Measurements from ENCODE around the gene STK25. TPM values are rescaled to one million over a fixed set of nuclear protein-coding genes. Genes with fewer than 3 reads are reported as not detected.

Gene STK25
- polyA plus RNA-seq, 2 of the 4 experiments (the other 2 are of a cell fraction): 101 to 138 TPM

- Histone ChIP-seq H3K4me1 (peaks cover 17% of the 10 kb centered on the region), H3K4me2 (peak overlapping the region; percentile 26; the same call in 2 of the 3 replicates), H3K27ac (no peak overlapping the region), H3K9me3 (no peaks in the 10 kb centered on the region), H3K4me3 (no peak overlapping the region)
- ATAC-seq (no peak), DNase-seq (ENCODE audit: low read depth in 1 of 2, low spot score in 1 of 2) (no peak), FAIRE-seq (no peak)
- TF ChIP-seq EHMT2 (IDR thresholded peaks at IDR 0.05; ENCODE audit: low read depth) (no peak), HOXB5 (CRISPR knock-in tag; IDR thresholded peaks at IDR 0.05) (no peak), HES2 (IDR thresholded peaks at IDR 0.05) (no peak), SREBF2 (IDR thresholded peaks at IDR 0.05) (no peak), MAFK (IDR thresholded peaks at IDR 0.05; ENCODE audit: partially characterized antibody) (no peak), KDM1A (IDR thresholded peaks at IDR 0.05; ENCODE audit: low read depth) (no peak), HEYL (CRISPR knock-in tag; IDR thresholded peaks at IDR 0.05) (no peak), JUNB (IDR thresholded peaks at IDR 0.05) (no peak), ZFP36 (IDR thresholded peaks at IDR 0.05; ENCODE audit: borderline replicate concordance, partially characterized antibody) (no peak), TFCP2L1 (CRISPR knock-in tag; IDR thresholded peaks at IDR 0.05) (no peak), HOXA7 (CRISPR knock-in tag; IDR thresholded peaks at IDR 0.05) (no peak), MYC (IDR thresholded peaks at IDR 0.05; ENCODE audit: borderline replicate concordance, low read length) (no peak), ZNF302 (CRISPR knock-in tag; IDR thresholded peaks at IDR 0.05) (no peak), RCOR1 (IDR thresholded peaks at IDR 0.05; ENCODE audit: low read depth, low read length) (no peak), POLR2A (IDR thresholded peaks at IDR 0.05; ENCODE audit: low read length) (no peak)
- ChIA-PET CTCF (interaction anchor here (0.6 kb wide), 1 partner anchor 41 kb away, joined by 3 read pairs; no protein-coding TSS in a partner anchor), POLR2A (no interaction called here)
- 57% methylated on average over 25 of the region's 25 CpGs for WGBS (ENCODE audit: missing lambda C conversion rate)
Observed at GRCh38 chr2:241546771-241547498, 38.6 kb upstream of the STK25 start.

- FAIRE-seq (no peak), ATAC-seq (no peak), DNase-seq (ENCODE audit: low read depth in 1 of 2, low spot score in 1 of 2) (no peak)
- H3K9me3 ChIP-seq: no peaks in the 10 kb centered on the region
- ChIA-PET POLR2A (no interaction called here), CTCF (no interaction called here)
- peaks cover 24% of the 10 kb centered on the region for H3K4me1 ChIP-seq
- H3K4me2 ChIP-seq: no peak overlapping the region
- H3K4me3 ChIP-seq: no peak overlapping the region
- TF ChIP-seq EP300 (IDR thresholded peaks at IDR 0.05) (no peak), CEBPB (IDR thresholded peaks at IDR 0.05) (no peak), KDM5A (IDR thresholded peaks at IDR 0.05) (no peak), MAZ (IDR thresholded peaks at IDR 0.05; ENCODE audit: borderline replicate concordance, low read depth, low read length) (no peak), CHD2 (IDR thresholded peaks at IDR 0.05; ENCODE audit: low read length, partially characterized antibody) (no peak), RAD21 (conservative IDR thresholded peaks at IDR 0.05 in 1 of 2, IDR thresholded peaks at IDR 0.05 in 1 of 2) (no peak), ATOH8 (CRISPR knock-in tag; IDR thresholded peaks at IDR 0.05; ENCODE audit: low read depth) (no peak), ESRRA (IDR thresholded peaks at IDR 0.05; ENCODE audit: borderline replicate concordance, low read length) (no peak), JUN (IDR thresholded peaks at IDR 0.05) (no peak), TFCP2L1 (CRISPR knock-in tag; IDR thresholded peaks at IDR 0.05) (no peak), ZFP36 (IDR thresholded peaks at IDR 0.05; ENCODE audit: borderline replicate concordance, partially characterized antibody) (no peak), ZC3H11A (IDR thresholded peaks at IDR 0.05) (no peak), HDAC2 (IDR thresholded peaks at IDR 0.05) (no peak), GATA3 (IDR thresholded peaks at IDR 0.05; ENCODE audit: borderline replicate concordance) (no peak), ZSCAN20 (CRISPR knock-in tag; IDR thresholded peaks at IDR 0.05) (no peak), BHLHE40 (IDR thresholded peaks at IDR 0.05; ENCODE audit: low read depth, low read length) (no peak), POLR2AphosphoS2 (conservative IDR thresholded peaks at IDR 0.05; ENCODE audit: low read length) (no peak), EHF (CRISPR knock-in tag; IDR thresholded peaks at IDR 0.05) (no peak)
- H3K27ac ChIP-seq: no peak overlapping the region
- 79% methylated on average over 12 of the region's 12 CpGs for WGBS (ENCODE audit: missing lambda C conversion rate)
Observed at GRCh38 chr2:241545523-241546473, 37.4 kb upstream of the STK25 start.

All from A549 (cell line).